NCI-H2029 (cell line): Measurements from ENCODE around the gene BSCL2.
A peak's percentile ranks its signal among the peaks of the same experiment; 100 is the strongest.
"Not testable (repeated sequence)": the region's sequence is repeated elsewhere in the genome, so short reads cannot be mapped to it uniquely, and the experiment has no call there.

ENCODE experiments used
- DNase-seq: peaks from one replicate; lab custom pipeline; 2025; lab: John Stamatoyannopoulos, UW

The BSCL2 gene

GRCh38 chr11:62687508-62688396 lies 19.5 kb downstream of the BSCL2 start:
- DNase-seq: no peak

GRCh38 chr11:62682518-62682917 lies 24.7 kb downstream of the BSCL2 start:
- DNase-seq: no peak

GRCh38 chr11:62680825-62681240 lies 26.4 kb downstream of the BSCL2 start:
- DNase-seq: peak; percentile 38

GRCh38 chr11:62678770-62679696 lies 28.2 kb downstream of the BSCL2 start, which contains the start of gene UBXN1:
TSS of gene UBXN1 (minus strand) at chr11:62679073. CDS start at chr11:62678923, 150 bp downstream.
- peak; percentile 87 for DNase-seq

GRCh38 chr11:62678433-62678769 lies 28.8 kb downstream of the BSCL2 start:
- no peak for DNase-seq

- no peak for DNase-seq
These were observed 29.5 kb downstream of the BSCL2 start for GRCh38 chr11:62677714-62678113.

GRCh38 chr11:62677156-62677555 lies 30.1 kb downstream of the BSCL2 start:
- no peak for DNase-seq

- no peak for DNase-seq
These were observed 30.5 kb downstream of the BSCL2 start for GRCh38 chr11:62676698-62677097.

GRCh38 chr11:62675415-62675814 lies 31.8 kb downstream of the BSCL2 start:
- DNase-seq: not testable (repeated sequence)

- no peak for DNase-seq
These were observed 34.1 kb downstream of the BSCL2 start for GRCh38 chr11:62673196-62673525.

GRCh38 chr11:62671608-62672389 lies 35.4 kb downstream of the BSCL2 start, which contains the start of the genes LBHD1 and UQCC3:
TSS of gene LBHD1 (minus strand) at chr11:62672267. CDS start at chr11:62670031, 2,236 bp downstream.
TSS of gene UQCC3 (plus strand) at chr11:62671673. CDS start at chr11:62671746, 73 bp downstream.
- DNase-seq: peak; percentile 79

GRCh38 chr11:62671236-62671607 lies 36.0 kb downstream of the BSCL2 start:
- DNase-seq: no peak

GRCh38 chr11:62669420-62670161 lies 37.6 kb downstream of the BSCL2 start:
- no peak for DNase-seq

GRCh38 chr11:62667460-62667859 lies 39.8 kb downstream of the BSCL2 start:
- no peak for DNase-seq

GRCh38 chr11:62666259-62666926 lies 40.8 kb downstream of the BSCL2 start:
- DNase-seq: no peak

- peak; percentile 22 for DNase-seq
These were observed 41.5 kb downstream of the BSCL2 start for GRCh38 chr11:62665599-62666258.

GRCh38 chr11:62665075-62665598 lies 42.1 kb downstream of the BSCL2 start, which contains the start of the genes C11orf98 and CSKMT:
TSS of gene C11orf98 (minus strand) at chr11:62665210. CDS start at chr11:62665169, 41 bp downstream.
TSS of gene CSKMT (plus strand) at chr11:62665312. CDS start at chr11:62665880, 568 bp downstream.
- peak; percentile 91 for DNase-seq

- DNase-seq: peak; percentile 66
These were observed 42.7 kb downstream of the BSCL2 start for GRCh38 chr11:62664405-62665074.
